RWPE1 (cell line): ENCODE data around the gene SV2C.

Experiments
- CTCF ChIA-PET: fragments of 350-600 bp; sonication (Branson Sonifier 250); formaldehyde crosslinking; extraction: SDS; loops from one replicate; lab custom pipeline; 2021; lab: Yijun Ruan, JAX
- POLR2A ChIA-PET: fragments of 400-600 bp; formaldehyde crosslinking; extraction: SDS; loops from one replicate; lab custom pipeline; 2020; ENCODE audit warnings: antibody characterized with exemption; ENCODE audit not compliant: low non-redundant PET; lab: Yijun Ruan, JAX
- DNase-seq: peaks from one replicate; pipeline ENCODE4 v3.0.0; 2012; ENCODE audit warnings: low spot score
- H3K27ac ChIP-seq: fragments of 450-650 bp; 2 replicates; pipeline ENCODE4 v1.5.1; 2017
- TF ChIP-seq, protein P1 (sequence below): fragments of 450-650 bp; conservative IDR thresholded peaks from 2 replicates; pipeline ENCODE4 v1.5.1; 2017; ENCODE audit warnings: low read depth, mild to moderate bottlenecking

The SV2C gene

DNA sequence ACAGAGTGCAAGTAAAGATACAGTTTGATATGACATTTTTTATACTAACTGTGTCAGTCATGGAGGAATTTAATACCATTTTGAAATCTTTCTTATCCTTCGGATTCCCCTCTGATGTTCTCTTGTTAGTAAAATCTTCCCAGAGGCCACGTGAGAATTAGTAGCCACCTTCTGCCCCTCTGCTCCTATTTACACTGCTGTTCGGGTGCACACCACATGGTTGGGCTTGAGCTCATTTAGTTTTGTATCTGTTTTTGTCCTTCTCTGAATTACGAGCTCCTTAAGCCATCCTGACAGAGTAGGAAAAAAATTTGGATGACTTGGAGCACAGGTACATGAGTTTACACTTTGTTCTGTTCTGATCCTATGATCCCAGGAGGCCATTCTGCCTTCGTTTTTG lies 109.7 kb downstream of the SV2C start:
- ChIA-PET POLR2A (no interaction called here), CTCF (interaction anchor here (0.7 to 1.6 kb wide), 2 partner anchors 18 to 26 kb away, joined by 4 read pairs; no protein-coding TSS in a partner anchor)
- TF ChIP-seq, protein P1, sequence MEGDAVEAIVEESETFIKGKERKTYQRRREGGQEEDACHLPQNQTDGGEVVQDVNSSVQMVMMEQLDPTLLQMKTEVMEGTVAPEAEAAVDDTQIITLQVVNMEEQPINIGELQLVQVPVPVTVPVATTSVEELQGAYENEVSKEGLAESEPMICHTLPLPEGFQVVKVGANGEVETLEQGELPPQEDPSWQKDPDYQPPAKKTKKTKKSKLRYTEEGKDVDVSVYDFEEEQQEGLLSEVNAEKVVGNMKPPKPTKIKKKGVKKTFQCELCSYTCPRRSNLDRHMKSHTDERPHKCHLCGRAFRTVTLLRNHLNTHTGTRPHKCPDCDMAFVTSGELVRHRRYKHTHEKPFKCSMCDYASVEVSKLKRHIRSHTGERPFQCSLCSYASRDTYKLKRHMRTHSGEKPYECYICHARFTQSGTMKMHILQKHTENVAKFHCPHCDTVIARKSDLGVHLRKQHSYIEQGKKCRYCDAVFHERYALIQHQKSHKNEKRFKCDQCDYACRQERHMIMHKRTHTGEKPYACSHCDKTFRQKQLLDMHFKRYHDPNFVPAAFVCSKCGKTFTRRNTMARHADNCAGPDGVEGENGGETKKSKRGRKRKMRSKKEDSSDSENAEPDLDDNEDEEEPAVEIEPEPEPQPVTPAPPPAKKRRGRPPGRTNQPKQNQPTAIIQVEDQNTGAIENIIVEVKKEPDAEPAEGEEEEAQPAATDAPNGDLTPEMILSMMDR: no peak
- DNase-seq: no peak
- no peak overlapping the region for H3K27ac ChIP-seq

DNA sequence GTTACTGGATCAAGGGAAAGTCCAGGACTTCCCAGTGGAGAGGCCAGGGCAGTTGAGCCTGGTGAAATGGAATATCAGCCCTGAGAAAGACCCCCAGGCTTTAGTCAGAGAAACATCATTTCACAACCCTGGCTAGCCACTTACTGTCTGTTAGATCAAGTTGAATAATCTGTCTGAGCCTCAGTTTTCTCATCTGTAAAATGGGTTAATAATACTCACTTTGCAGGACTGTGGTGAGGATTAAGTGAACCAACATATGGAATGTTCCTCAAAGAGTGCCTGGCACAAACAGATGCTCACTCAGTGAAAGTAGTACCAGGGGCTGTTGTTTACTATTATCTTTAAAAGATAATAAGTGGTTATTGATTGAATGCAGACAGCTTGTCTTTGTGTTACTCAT lies 110.5 kb downstream of the SV2C start:
- H3K27ac ChIP-seq: no peak overlapping the region
- TF ChIP-seq, protein P1: no peak
- POLR2A ChIA-PET: no interaction called here
- DNase-seq: no peak
- CTCF ChIA-PET: no interaction called here

DNA sequence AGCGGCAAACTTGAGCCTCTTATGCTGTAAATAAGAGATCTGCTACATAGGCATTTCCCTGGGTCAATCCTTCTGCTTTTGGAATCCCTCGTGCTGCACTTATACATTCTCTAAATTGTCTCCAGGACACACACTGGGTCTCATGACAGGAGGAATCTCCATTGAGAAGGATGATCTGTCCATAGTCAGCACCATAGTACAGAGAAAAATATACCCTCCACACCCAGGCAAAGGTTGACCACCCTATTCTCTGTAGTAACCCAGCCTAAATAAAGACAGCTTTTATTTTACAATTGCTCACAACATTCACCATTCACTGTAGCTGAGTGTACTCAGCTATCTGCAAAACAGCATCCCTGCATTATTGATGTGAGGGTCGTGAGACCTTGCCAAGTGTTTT lies 111.2 kb downstream of the SV2C start:
- CTCF ChIA-PET: no interaction called here
- H3K27ac ChIP-seq: no peak overlapping the region
- DNase-seq: no peak
- TF ChIP-seq, protein P1: no peak
- POLR2A ChIA-PET: no interaction called here

DNA sequence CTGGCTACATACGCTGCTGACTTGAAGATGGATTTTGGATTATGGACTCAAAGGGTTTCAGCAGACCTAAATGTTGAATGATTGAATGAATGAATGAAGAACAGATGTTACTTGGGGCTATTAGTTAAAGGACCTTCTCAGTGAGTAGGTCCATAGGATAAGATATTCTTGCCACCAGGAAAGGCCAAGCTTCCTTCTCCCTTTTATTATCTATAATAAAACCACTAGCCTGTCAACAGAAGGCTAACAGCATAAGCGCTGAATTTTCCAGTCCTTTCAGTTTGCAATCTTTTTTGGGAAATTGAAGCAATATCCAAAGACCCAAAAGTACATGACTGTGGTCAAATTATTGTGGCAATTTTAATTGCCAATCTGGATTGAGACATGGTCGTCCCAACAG lies 113.3 kb downstream of the SV2C start:
- no peak for DNase-seq
- TF ChIP-seq, protein P1: no peak
- ChIA-PET POLR2A (no interaction called here), CTCF (interaction anchor here (0.5 kb wide), 1 partner anchor 59 kb away, joined by 3 read pairs; no protein-coding TSS in a partner anchor)
- no peak overlapping the region for H3K27ac ChIP-seq

DNA sequence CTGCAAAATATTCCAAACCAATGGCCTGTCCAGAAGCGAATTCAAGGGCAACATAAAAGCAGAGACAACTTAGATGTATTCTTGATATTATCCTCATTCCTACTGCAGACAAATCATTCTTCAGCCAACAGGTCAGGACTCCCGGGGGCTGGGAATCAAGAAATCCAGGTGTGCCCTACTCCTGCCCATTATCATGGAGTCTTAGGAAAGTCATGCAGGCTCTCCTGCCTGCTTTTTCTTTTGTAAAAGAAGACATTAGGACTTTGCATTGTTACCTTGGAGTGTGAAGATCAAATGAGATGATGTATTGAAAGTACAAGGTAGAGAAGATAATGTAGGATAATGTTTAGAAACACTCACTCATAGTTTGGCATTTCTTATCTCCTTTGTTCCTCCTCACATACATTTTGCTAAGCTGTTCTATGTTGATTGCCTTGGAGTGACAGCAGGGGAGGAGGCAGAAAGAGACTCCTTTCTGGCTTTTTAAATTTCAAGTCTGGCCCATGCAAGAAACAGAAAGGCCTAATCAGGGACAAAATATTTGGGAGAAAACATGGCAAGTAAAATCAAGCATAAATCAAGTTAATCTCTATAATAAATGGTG lies 113.8 kb downstream of the SV2C start:
- TF ChIP-seq, protein P1: no peak
- CTCF ChIA-PET: interaction anchor here (0.5 to 1.4 kb wide), 2 partner anchors 22 to 59 kb away, joined by 3 to 6 read pairs; no protein-coding TSS in a partner anchor
- POLR2A ChIA-PET: no interaction called here
- H3K27ac ChIP-seq: no peak overlapping the region
- DNase-seq: no peak

DNA sequence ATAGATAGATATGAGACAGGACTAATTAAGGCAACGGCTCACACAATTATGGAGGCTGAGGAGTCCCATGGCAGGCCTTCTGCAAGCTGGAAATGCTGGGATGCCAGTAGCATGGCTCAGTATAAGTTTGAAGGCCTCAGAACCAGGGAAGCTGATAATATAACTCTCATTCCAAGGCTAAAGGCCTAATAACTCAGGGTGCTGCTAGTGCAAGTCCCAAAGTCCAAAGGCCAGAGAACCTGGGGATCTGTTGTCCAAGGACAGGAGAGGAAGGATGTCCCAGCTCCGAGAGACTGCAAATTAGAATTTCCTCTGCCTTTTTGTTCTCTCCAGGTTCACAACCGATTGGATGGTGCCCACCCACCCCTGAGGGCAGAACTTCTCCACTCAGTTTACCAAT lies 114.5 kb downstream of the SV2C start:
- POLR2A ChIA-PET: interaction anchor here (0.6 kb wide), 1 partner anchor 146 kb away, joined by 3 read pairs; no protein-coding TSS in a partner anchor
- TF ChIP-seq, protein P1: no peak
- CTCF ChIA-PET: interaction anchor here (1.4 kb wide), 1 partner anchor 23 kb away, joined by 6 read pairs; no protein-coding TSS in a partner anchor
- H3K27ac ChIP-seq: no peak overlapping the region
- no peak for DNase-seq
